Activated CD4-positive, alpha-beta T cell treated with anti-CD3 and anti-CD28 coated beads for 48 hours (primary cell): ENCODE data around the gene ACTR10.

ENCODE experiments used
- DNase-seq: peaks from one replicate; pipeline ENCODE4 v3.0.0-alpha.2; 2020

Gene ACTR10

GRCh38 chr14:58282925-58283593 is 83.1 kb downstream of the ACTR10 start:
- DNase-seq, result no peak

GRCh38 chr14:58283730-58284129 is 83.8 kb downstream of the ACTR10 start:
- no peak for DNase-seq

GRCh38 chr14:58285132-58285531 is 85.2 kb downstream of the ACTR10 start:
- DNase-seq, result no peak
